CD1c-positive myeloid dendritic cell (primary cell): ENCODE data around the gene KIF26B.
"Not testable (repeated sequence)": the region's sequence is repeated elsewhere in the genome, so short reads cannot be mapped to it uniquely, and the experiment has no call there.

ENCODE experiments used
- DNase-seq: peaks from one replicate; pipeline ENCODE4 v3.0.0-alpha.2; 2016; ENCODE audit errors: extremely low spot score

The KIF26B gene

DNA sequence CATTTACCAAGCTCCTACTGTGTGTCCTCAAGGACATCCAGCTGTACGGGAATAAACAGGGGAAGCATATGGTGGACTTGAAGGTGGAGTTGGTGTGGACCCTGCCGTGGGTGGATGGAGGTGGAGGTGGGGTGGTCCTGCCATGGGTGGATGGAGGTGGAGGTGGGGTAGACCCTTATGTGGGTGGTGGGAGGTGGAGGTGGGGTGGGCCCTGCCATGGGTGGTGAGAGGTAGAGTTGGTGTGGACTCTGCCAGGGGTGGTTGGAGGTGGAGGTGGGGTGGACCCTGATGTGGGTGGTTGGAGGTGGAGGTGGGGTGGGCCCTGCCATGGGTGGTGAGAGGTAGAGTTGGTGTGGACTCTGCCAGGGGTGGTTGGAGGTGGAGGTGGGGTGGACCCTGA is 169.0 kb downstream of the KIF26B start:
- DNase-seq, result not testable (repeated sequence)

DNA sequence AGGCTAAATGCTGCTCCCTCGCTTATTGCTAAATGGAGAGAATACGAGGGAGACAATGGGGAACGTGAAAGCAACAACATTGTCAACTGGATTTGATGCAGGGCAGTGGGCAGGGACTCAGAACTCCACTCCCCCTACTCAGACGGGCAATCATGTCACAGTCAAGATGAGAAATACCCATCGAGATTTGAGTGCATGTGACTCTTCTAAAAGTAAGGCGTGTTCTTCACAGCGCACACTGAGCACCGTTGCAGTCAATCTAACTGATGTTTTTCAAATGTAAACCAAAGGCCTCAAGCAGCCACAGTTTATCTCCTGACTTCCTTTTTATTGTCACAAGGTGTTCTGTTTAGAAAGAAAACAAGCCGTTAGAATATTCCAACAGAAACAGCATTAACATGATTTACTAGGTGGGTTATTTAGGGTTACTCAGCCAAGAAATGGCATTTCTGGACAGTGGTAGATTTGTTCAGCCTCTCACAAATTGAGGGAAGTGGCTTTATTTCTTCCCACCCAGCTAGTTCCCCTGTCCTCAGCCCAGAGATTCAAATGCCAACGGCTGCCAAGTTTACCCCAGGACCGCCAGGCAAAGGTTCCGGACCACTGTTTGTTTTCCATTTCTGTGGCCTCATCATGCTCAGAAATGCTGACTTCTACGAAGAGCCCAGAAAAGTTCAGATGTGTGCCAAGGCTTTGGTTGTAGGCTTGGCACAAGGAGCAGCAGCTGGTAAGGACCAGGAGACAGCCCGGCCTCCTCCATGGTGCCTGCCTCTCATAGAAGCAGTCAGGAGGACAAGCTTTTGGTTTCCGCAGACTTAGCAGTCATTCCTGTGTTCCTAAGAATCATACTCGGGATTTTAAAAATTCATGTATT is 171.4 kb downstream of the KIF26B start:
- DNase-seq, result no peak

DNA sequence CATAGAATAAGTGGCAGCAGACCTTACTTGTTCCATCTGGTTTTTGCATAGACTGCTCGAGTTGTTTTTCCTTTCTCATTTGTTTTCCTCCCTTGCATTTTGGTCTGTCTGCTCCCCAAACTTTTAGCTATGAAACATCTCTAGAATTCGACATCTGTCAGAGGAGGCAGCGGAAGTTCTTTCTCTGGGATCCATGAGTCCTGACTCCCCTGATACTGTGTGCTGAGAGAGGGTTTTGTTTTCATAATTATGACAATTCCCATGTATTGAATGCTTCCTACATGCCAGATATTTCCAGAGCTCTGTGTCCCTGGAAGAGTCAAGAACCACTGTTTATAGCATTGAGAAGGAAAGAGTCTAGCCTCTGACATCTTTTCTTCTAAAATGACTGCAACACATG is 172.6 kb downstream of the KIF26B start:
- no peak for DNase-seq

DNA sequence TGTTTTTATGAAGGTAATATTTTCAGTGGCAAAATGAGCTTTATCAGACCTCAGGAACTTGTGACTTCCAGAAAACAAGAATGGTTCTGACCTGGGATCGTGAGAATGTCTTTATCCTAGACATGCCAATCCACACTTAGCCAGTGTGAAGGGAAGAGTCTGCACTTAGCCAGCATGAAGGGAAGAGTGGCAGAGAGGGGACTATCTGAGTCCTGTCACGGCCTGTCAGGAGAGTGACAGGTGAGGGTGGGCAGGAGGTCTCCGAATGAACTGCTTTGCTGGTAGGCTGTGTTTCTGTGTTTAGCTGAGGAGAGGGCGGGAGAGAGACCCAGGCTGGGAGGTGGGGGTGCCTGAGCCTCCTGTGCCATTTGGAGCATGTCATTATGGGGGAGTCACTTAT is 173.1 kb downstream of the KIF26B start:
- no peak for DNase-seq

DNA sequence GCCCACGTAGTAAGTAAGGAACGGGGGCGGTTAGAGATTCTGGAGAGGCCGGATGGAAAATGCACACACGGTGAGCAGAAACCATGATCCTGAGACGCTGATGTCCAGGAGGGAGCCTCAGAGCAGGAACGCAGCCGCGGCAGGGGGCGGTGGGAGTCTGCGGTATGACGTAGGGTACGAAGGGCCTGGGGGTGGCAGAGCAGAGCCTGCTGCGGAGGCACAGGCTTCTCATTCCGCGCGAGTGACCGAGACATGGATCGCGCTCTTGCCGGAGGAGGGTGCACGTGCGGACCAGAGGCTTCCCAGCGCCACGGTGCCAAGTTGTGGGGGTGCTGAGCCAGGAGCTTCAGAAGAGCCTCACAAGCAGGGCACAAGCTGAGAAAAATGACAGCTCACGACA is 176.2 kb downstream of the KIF26B start:
- DNase-seq, result no peak

DNA sequence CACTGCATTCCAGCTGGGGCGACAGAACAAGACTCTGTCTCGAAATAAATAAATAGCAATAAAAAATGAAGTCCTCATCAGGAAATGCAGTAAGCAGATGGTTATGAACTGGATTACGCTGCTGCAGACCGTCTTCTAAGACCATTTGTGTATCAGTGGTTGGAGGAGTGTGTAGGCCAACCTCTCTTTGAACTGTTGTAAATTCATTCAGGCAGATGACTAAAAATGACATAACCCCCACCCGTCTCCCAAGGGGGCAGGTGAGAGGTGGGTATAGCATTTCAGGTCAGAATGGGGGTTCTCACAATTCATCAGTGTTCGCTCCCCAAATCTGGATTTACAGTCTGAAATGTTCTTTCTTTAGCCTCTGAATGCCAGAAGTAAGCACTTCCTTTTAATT is 177.3 kb downstream of the KIF26B start:
- no peak for DNase-seq

DNA sequence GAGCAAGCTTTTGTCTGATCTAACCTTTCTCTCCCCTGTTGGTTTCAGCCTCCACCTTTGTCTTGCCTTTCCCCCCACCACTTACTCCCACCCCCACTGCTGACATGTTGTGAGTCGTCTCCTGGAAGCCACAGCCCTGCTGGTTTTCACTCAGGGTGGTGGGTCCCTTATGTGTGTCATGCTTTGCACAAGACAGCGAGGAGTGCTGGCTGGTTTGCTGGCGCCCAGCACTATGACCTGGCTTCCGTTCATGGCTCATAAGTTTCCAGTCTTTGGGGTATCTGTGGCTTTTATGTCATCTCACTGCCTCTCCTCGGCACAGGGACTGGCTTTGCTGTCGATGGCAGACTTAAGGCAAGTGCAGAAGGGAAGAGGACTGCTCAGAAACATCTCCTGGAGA is 177.7 kb downstream of the KIF26B start:
- no peak for DNase-seq

DNA sequence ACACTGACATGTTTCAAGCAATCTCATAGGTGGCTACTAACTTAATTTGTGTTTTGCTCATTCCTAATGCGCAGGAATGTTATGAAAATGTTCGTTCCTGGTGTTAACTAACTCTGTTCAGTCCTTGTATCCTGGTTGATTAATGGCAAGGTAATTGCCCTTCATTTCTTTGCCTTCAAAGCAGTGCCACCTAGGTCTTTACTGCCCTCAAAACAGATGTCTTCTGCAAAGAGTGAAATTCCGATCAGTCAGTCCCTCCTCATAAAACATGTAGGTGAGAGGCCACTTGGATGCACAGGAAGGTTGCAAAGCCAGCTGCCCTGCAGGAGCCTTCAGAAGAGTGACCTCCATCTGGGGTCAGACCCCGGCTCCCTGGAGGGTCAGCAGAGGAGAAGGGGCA is 179.4 kb downstream of the KIF26B start:
- DNase-seq, result no peak

DNA sequence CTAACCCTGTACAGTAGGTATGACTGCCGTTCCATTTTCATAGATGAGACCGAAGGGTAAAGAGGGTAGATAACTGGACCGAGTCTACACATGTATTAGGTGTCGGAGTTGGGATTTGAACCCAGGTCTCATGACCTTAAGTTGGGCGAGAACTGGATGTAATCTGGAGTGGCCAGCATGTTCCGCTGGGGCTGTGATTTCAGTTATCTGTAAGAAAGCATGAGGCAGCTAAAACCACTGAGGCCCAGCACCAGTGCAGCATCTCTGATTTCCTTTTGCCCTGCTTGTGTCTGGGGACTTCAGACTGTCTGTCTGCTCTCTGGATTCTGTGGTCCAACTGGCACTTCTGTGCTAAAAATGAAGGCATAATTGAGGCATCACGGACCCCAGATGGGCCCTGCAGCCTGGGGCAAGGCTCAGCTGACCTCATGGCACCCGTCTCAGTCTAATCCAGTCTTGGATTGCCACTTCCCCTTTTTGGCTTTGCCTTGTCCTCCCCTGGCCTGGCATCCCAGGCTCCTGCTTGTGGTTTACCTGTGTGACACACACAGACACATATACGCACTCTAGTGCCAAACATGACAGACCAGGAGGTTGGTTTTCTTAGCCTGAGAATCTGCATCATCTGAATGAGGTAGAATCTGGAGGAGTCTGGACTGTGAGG is 180.2 kb downstream of the KIF26B start:
- DNase-seq, result no peak

DNA sequence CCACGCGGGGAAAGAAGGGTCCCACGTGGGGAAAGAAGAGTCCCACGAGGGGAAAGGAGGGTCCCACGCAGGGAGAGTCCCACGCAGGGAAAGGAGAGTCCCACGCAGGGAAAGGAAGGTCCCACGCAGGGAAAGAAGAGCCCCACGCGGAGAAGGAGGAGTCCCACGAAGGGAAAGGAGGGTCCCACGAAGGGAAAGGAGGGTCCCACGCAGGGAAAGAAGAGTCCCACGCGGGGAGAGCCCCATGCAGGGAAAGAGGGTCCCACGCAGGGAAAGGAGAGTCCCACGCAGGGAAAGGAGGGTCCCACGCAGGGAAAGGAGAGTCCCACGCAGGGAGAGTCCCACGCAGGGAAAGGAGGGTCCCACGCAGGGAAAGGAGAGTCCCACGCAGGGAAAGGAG is 180.9 kb downstream of the KIF26B start:
- not testable (repeated sequence) for DNase-seq

DNA sequence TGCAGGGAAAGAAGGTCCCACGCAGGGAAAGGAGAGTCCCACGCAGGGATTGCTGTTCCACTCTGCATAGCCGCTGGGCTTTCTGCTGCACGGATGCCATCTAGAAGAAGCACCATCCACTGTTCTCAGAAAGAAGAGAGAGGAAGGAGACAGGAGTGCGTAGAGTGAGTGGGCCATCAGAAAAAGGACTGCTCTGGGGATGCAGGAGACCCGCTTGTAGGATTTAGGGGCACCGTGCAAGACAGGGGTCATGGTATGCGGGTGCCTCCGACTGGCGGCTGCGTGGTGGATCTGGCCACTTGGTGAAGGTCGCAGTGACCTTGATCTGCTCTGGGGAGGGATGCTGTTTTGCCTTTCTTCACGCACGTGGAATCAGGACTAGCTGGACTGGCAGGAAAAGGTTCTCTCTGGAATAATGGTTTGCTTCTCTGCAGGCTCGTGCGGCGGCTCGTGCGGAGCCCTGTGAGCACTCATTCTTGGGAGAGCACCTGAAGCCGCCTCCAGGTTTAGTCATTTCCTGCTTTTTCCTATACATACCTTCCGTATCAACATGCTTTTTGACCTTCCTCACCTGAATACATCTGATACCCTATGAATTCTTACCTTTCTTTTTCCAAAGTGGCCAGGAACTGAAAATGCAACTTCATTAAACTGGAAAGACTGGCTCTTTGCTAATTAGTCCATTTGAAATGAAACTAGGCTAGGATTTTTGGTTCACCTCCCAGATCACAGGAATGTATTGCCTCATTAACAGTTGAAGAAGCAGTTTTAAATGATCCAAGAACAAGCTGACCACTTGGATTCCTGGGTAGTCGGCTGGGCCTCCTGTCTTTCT is 181.6 kb downstream of the KIF26B start:
- DNase-seq, result no peak

DNA sequence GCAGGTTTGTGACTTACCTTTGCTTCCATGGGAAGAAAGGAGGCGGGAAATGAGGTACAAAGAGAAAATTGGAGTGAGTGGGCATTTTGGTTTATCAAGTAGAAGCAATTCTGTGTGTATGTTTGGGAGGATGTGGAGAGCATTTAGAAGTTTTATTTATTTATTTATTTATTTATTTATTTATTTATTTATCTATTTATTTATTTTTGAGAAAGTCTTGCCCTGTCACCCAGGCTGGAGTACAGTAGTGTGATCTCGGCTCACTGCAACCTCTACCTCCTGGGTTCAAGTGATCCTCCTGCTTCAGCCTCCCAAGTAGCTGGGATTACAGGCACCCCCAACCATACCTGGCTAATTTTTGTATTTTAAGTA is 182.2 kb downstream of the KIF26B start:
- DNase-seq, result not testable (repeated sequence)

DNA sequence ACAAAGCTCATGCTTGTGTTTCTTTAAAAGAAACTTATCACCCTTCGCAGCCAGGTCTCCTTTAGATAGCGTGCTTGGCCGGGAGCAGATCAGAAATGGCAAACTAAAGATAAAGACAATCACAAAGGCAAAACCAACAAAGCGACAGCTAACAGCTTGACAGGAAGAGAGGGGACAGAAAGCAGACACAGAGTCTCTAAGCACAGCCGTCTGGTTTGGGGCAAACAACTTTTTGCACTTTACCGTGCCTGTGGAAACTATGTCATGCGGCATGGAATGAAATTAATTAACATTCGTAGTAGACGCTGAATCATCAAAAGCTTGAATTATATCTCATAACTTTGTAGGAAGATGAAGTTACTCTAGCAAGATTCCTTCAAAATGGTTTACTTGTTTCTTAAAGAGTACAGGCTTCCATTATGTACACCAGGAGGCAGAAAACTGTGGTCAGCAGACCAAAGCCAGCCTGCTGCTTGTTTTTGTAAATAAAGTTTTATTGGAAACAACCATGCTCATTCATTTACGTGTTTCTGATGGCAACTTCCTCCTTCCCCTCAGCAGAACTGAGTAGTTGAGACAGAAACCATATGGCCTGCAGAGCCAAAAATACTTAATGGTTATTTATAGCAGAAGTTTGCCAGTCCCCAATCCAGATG is 183.2 kb downstream of the KIF26B start:
- peak; percentile 22 for DNase-seq

DNA sequence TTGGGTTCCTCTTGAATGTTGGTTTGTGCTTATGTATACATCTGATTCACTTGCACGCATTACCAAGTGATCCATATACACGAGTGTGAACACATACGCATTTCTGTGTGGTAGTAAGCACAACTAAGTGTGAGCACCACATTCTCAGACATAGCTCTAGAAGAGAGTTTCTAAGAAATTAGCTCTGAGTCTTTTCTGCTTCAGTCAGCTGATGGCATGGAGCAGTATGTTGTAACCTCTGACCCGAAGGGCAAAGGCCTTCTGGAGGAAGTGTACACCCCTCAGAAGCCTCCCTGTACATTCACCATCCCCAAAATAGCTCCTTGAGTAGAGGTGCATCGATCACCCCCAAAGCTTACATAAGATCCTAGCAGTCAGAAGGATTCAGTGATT is 183.7 kb downstream of the KIF26B start:
- DNase-seq, result no peak

DNA sequence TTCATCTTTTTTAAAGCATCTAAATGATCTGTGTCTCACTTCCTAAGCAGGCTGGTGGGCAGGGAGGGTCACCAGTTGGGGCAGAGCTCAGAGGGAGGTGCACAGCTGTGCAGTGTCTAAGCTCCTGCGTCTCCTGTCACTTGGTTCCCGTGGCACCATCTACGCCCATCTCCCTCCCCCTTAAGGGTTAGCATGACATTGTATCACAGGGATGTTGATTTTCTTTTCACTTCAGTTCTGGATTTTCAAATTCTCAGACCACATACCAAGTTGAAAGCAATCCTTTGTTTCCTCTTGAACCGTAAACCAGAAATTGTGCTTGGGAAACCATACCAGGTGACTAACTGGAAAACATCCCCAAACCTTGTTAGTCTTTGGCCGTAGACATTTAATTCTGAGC is 187.0 kb downstream of the KIF26B start:
- no peak for DNase-seq

DNA sequence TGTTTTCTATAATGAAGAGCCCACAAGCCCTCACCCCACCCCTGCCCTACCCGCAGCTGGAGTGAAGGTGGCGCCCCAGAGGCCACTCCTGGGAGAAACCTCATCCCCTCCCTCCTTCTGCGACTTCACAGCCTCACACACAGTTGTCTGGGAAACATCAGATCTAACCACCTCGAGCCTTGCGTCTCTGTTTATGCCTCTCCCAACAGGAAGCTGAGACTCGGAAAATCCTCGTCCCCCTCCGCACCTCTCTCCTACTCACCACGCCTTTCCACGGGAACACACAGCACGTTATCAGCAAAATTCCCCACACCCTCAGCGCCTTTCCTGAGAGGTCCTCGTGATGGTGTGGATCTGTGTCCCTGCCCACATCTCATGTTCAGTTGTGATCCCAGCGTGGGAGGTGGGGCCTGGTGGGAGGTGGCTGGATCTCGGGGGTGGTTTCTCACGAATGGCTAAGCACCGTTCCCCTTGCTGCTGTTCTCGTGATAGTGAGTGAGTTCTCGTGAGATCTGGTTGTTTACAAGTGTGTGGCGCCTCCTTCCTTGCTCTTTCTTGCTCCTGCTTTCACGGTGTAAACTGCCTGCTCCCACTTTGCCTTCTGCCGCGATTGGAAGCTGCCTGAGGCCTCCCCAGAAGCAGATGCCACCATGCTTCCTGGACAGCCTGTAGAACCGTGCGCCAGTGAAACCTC is 190.6 kb downstream of the KIF26B start:
- DNase-seq, result no peak

DNA sequence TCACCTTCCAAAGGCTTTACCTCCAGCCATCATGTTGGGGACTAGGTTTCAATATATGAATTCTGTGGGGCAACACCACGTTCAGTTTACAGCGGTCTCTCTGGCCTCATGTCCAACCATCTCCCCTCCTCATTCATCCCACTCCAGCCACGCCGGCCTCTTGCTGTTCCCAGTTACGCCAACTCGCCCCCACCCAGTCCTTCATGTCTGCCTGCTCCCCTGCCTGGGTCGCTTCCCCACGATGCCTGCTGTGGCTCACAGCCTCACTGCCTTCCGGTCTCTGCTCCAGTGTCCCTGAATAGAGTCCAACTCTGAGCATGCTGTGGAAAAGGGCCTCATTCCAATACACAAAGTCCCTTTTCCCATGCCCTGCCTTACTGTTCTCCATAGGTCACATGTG is 193.8 kb downstream of the KIF26B start:
- DNase-seq, result no peak

DNA sequence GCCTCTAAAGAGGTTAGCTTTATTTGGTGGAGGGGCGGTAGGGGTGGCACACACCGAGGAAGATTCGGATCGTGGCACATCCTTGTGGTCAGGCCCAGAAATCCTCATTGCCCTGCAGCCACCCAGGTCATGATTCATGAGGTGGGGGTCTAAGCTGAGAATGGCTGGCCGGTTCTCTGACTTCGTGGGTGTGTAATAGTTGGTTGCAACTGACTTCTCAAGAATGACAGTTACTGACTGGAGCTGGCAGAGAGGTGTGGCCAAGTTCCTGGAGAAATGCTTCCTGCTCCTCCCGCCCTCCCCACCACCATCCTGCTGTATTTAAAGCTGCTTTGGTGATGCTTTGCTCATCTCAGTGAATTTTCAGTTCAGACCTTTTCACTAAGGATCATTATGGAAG is 198.6 kb downstream of the KIF26B start:
- no peak for DNase-seq

DNA sequence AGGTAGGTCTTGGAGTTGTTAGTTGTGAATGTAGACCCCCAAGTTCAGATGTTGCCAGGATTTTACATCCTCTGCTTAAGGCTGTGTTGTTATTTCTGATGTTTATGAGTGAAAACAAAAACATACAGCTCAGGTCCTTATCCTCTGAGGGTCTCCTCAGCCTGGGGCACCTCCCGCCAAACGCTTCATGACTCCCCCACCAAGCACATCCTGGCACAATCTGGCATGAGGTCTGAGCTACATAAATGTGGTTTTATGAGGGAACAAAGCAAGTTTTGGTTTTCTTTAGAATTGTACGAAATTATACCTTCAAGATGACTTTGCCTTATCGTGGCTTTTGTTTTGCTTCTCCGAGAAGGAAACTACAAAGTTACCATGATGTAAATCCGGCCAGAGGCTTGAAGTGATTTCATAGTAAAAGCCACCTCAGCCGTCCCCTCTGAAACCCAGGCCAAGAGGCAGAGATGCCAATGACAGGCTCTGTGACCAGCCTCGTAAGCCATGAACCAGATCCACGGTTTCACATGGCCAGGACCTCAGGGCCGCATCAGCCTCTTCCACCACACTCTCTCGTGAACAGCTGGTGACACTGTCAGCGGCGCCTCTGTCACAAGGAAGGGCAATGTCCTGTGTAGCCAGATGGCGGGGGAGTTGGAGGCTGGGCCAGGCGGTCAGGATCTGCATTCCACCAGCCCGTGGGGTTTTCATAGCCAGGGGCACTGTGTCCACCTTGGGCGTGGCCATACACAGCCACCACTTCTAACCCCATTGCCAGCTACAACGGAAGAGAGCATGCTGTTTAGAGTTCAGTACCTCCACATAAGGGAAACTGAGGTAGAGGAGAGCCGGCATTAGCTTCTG is 199.4 kb downstream of the KIF26B start:
- no peak for DNase-seq

DNA sequence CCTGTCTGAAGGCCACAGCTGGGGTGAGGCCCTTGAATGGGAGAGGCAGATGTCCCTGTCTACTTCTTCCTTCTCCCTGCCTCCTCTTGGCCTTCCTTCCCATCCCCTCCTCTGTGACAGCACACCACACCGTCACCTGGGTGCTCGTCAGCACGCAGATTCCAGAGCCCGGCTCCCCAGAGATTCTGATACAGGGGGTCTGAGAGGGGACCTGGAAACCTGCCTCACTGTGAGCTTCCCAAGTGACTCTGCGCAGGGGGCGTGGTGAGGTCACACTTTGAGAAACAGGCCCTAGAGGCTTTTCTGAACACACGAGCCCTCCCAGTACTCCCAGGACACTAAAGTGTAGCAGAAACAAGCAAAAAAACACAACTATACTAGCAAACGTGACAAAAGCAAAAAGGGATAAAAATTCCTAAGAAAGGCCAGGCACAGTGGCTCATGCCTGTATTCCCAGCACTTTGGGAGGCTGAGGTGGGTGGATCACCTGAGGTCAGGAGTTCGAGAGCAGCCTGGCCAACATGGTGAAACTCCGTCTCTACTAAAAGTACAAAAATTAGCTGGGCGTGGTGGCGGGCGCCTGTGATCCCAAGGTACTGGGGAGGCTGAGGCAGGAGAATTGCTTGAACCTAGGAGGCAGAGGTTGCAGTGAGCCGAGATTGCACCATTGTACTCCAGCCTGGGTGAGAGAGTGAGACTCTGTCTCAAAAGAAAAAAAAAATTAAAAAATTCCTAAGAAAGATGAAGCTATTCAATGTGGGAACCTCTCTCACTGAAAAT is 201.3 kb downstream of the KIF26B start:
- not testable (repeated sequence) for DNase-seq
